Loucy (cell line): ENCODE results near the gene IGF2BP2.
"Not testable (repeated sequence)": the region's sequence is repeated elsewhere in the genome, so short reads cannot be mapped to it uniquely, and the experiment has no call there.

Experiments
- H2AFZ ChIP-seq: fragments of 200-600 bp; sonication (generic); 2 replicates; pipeline ENCODE4 v1.6.0; 2016; ENCODE audit warnings: antibody characterized with exemption, mild to moderate bottlenecking, low read length, moderate library complexity
- H3F3A ChIP-seq: fragments of 200-600 bp; 2 replicates; pipeline ENCODE4 v1.6.0; 2016; ENCODE audit warnings: antibody characterized with exemption, low read depth, mild to moderate bottlenecking
- H3K27me3 ChIP-seq: fragments of 200-600 bp; sonication (generic); 2 replicates; pipeline ENCODE4 v1.6.1; 2014; ENCODE audit warnings: low read length, mild to moderate bottlenecking; ENCODE audit not compliant: insufficient read depth, poor library complexity, severe bottlenecking
- H3K36me3 ChIP-seq: fragments of 200-600 bp; sonication (generic); 2 replicates; pipeline ENCODE4 v1.6.1; 2016; ENCODE audit warnings: low read length; ENCODE audit not compliant: insufficient read depth
- H3K4me1 ChIP-seq: fragments of 200-600 bp; sonication (generic); 2 replicates; pipeline ENCODE4 v1.5.1; 2014; ENCODE audit warnings: low read length, mild to moderate bottlenecking; ENCODE audit not compliant: insufficient read depth, poor library complexity, severe bottlenecking
- H3K4me2 ChIP-seq: fragments of 200-600 bp; sonication (generic); 2 replicates; pipeline ENCODE4 v1.6.0; 2014; ENCODE audit warnings: antibody characterized with exemption, low read length, low read depth, mild to moderate bottlenecking; ENCODE audit not compliant: poor library complexity, severe bottlenecking
- H3K4me3 ChIP-seq: fragments of 200-600 bp; sonication (generic); 2 replicates; pipeline ENCODE4 v1.5.1; 2014; ENCODE audit warnings: low read length, mild to moderate bottlenecking, mixed read lengths; ENCODE audit not compliant: poor library complexity, severe bottlenecking
- H3K79me2 ChIP-seq: fragments of 200-600 bp; sonication (generic); 2 replicates; pipeline ENCODE4 v1.6.1; 2014; ENCODE audit warnings: low read length; ENCODE audit not compliant: insufficient read depth
- H3K9ac ChIP-seq: fragments of 200-600 bp; sonication (generic); 2 replicates; pipeline ENCODE4 v1.6.0; 2014; ENCODE audit warnings: mild to moderate bottlenecking, low read depth, low read length, moderate library complexity; ENCODE audit not compliant: poor library complexity, severe bottlenecking
- H3K9me2 ChIP-seq: fragments of 200-600 bp; sonication (generic); replicated peaks from 2 replicates; pipeline ENCODE4 v1.6.1; 2016; ENCODE audit warnings: low read depth, low read length, mixed read lengths
- H3K9me3 ChIP-seq: fragments of 200-600 bp; sonication (generic); 2 replicates; pipeline ENCODE4 v1.6.1; 2014; ENCODE audit warnings: mild to moderate bottlenecking, antibody characterized with exemption, low read length, low read depth; ENCODE audit not compliant: insufficient read depth
- H4K20me1 ChIP-seq: fragments of 200-600 bp; sonication (generic); 2 replicates; pipeline ENCODE4 v1.6.0; 2014; ENCODE audit warnings: antibody characterized with exemption, low read length, mild to moderate bottlenecking; ENCODE audit not compliant: insufficient read depth, poor library complexity, severe bottlenecking
- CTCF ChIP-seq: fragments of 200-600 bp; sonication (generic); conservative IDR thresholded peaks from 2 replicates; pipeline ENCODE4 v1.5.1; 2014; ENCODE audit warnings: mild to moderate bottlenecking, antibody characterized with exemption, low read length
- EZH2phosphoT487 ChIP-seq: fragments of 200-600 bp; IDR thresholded peaks from 2 replicates; pipeline ENCODE4 v1.6.1; 2018; ENCODE audit warnings: antibody characterized with exemption, mild to moderate bottlenecking, moderate library complexity, borderline replicate concordance

IGF2BP2 gene

GRCh38 chr3:185661772-185662171 is 163.1 kb downstream of the IGF2BP2 start:
- Histone ChIP-seq H3K4me1 (peaks cover 4% of the 10 kb centered on the region), H3K79me2 (no peaks in the 10 kb centered on the region), H3K9ac (no peak overlapping the region), H3K4me2 (no peak overlapping the region), H2AFZ (no peak overlapping the region), H3K9me3 (no peaks in the 10 kb centered on the region), H3F3A (no peaks in the 10 kb centered on the region), H3K9me2 (no peaks in the 10 kb centered on the region), H3K4me3 (no peak overlapping the region), H3K27me3 (no peaks in the 10 kb centered on the region), H4K20me1 (no peaks in the 10 kb centered on the region), H3K36me3 (no peaks in the 10 kb centered on the region)
- no peak for TF ChIP-seq EZH2phosphoT487
- no peak for TF ChIP-seq CTCF

GRCh38 chr3:185661296-185661695 is 163.5 kb downstream of the IGF2BP2 start:
- H2AFZ ChIP-seq, H3F3A ChIP-seq, H3K4me1 ChIP-seq, H3K79me2 ChIP-seq, H4K20me1 ChIP-seq, H3K36me3 ChIP-seq, H3K9me3 ChIP-seq, H3K9me2 ChIP-seq, H3K4me2 ChIP-seq, H3K27me3 ChIP-seq, H3K9ac ChIP-seq, H3K4me3 ChIP-seq: not testable (repeated sequence)

GRCh38 chr3:185659942-185660921 is 164.6 kb downstream of the IGF2BP2 start:
- no peaks in the 10 kb centered on the region for H3K79me2 ChIP-seq
- H3K4me3 ChIP-seq = peak overlapping the region; percentile 37
- no peaks in the 10 kb centered on the region for H4K20me1 ChIP-seq
- peak overlapping the region; percentile 87 for H2AFZ ChIP-seq
- H3K9ac ChIP-seq = no peak overlapping the region
- TF ChIP-seq EZH2phosphoT487 = no peak
- peak; percentile 99 for TF ChIP-seq CTCF
- peaks cover 4% of the 10 kb centered on the region for H3K4me1 ChIP-seq
- H3K27me3 ChIP-seq = no peaks in the 10 kb centered on the region
- peak overlapping the region; percentile 64 for H3K4me2 ChIP-seq
- no peaks in the 10 kb centered on the region for H3K9me3 ChIP-seq
- no peaks in the 10 kb centered on the region for H3F3A ChIP-seq
- no peaks in the 10 kb centered on the region for H3K9me2 ChIP-seq
- H3K36me3 ChIP-seq = no peaks in the 10 kb centered on the region
